Panc1 (cell line): ENCODE data around the gene CD84. TPM values are rescaled to one million over a fixed set of nuclear protein-coding genes. Genes with fewer than 3 reads are reported as not detected.
A peak's percentile ranks its signal among the peaks of the same experiment; 100 is the strongest.
"Not testable (repeated sequence)": the region's sequence is repeated elsewhere in the genome, so short reads cannot be mapped to it uniquely, and the experiment has no call there.

Experiments
- ATAC-seq: fragments of 200-7000 bp; cut with Tn5 transposase; 2 replicates; pipeline ENCODE4 v1.9.1; 2020; ENCODE audit warnings: mild to moderate bottlenecking, moderate library complexity
- BruUV-seq: library from RNA; stranded (reverse); fragments of 400-500 nt; replicated peaks from 2 replicates; lab custom pipeline; 2021; lab: Mats Ljungman, UMichigan
- CTCF ChIA-PET: fragments of 300-600 bp; sonication (Branson Sonifier 250); formaldehyde crosslinking; loops from one replicate; lab custom pipeline; 2022; ENCODE audit warnings: antibody characterized with exemption; lab: Charles Lee
- POLR2A ChIA-PET: fragments of 300-600 bp; sonication (Branson Sonifier 250); formaldehyde crosslinking; loops from one replicate; lab custom pipeline; 2022; ENCODE audit warnings: antibody characterized with exemption; lab: Charles Lee
- DNase-seq: peaks from one replicate; pipeline ENCODE4 v3.0.0-alpha.2; 2010; ENCODE audit warnings: low read depth, low spot score
- H3K27ac ChIP-seq: 2 replicates; pipeline ENCODE4 v1.5.1; 2011; ENCODE audit warnings: mild to moderate bottlenecking, low read length, inconsistent platforms
- H3K27me3 ChIP-seq: fragments of 200-500 bp; sonication (Bioruptor generic); 2 replicates; pipeline ENCODE4 v1.6.0; 2014; ENCODE audit warnings: low read length, inconsistent platforms; ENCODE audit not compliant: control insufficient read depth, insufficient read depth
- H3K36me3 ChIP-seq: fragments of 200-500 bp; sonication (Bioruptor generic); 2 replicates; pipeline ENCODE4 v1.5.1; 2014; ENCODE audit warnings: inconsistent platforms, mild to moderate bottlenecking, low read length, moderate library complexity; ENCODE audit not compliant: control insufficient read depth, insufficient read depth
- H3K4me1 ChIP-seq: 2 replicates; pipeline ENCODE4 v1.5.1; 2011; ENCODE audit warnings: inconsistent platforms, mild to moderate bottlenecking, low read length, moderate library complexity; ENCODE audit not compliant: control insufficient read depth, insufficient read depth
- H3K4me3 ChIP-seq, 2 experiments: 2 replicates each; pipeline ENCODE4 v1.5.1; 2011 to 2012; ENCODE audit warnings: low read depth in 2 of 2, low read length in 2 of 2, mild to moderate bottlenecking in 2 of 2, inconsistent platforms in 1 of 2, moderate library complexity in 1 of 2
- H3K9me3 ChIP-seq: fragments of 200-500 bp; sonication (Bioruptor generic); 2 replicates; pipeline ENCODE4 v1.5.1; 2014; ENCODE audit warnings: low read depth, mild to moderate bottlenecking, inconsistent platforms, low read length, moderate library complexity; ENCODE audit not compliant: control insufficient read depth, insufficient read depth
- SIN3A ChIP-seq: IDR thresholded peaks from 2 replicates; pipeline ENCODE4 v1.6.1; 2012; ENCODE audit warnings: low read depth, mild to moderate bottlenecking, low read length, moderate library complexity, borderline replicate concordance; ENCODE audit not compliant: insufficient read depth
- TCF7L2 ChIP-seq: IDR thresholded peaks from 2 replicates; pipeline ENCODE4 v1.6.1; 2011; ENCODE audit warnings: mild to moderate bottlenecking, low read depth, low read length, inconsistent platforms
- in situ Hi-C: cut with HindIII; loops from 2 replicates; pipeline ENCODE4 v1.10.0; 2016; ENCODE audit warnings: low sequenced_read_pairs, low pct_unique_long_range_greater_than_20kb
- intact Hi-C: fragments of 100-400 bp; cut with micrococcal nuclease; formaldehyde crosslinking; loops from one replicate; pipeline ENCODE4 v1.10.0; 2022; ENCODE audit not compliant: unreplicated experiment
- total RNA-seq: library from RNA; stranded (reverse); gene quantifications from one replicate; pipeline ENCODE4 v1.2.1, GENCODE V29; 2021; ENCODE audit not compliant: unreplicated experiment
- TF ChIP-seq, protein P1 (sequence below), 2 experiments: IDR thresholded peaks; 2 replicates each; pipeline ENCODE4 v1.6.1; 2011 to 2012; ENCODE audit warnings: low read depth in 2 of 2, control low read depth in 1 of 2, low read length in 1 of 2, mild to moderate bottlenecking in 1 of 2, moderate library complexity in 1 of 2; ENCODE audit not compliant: insufficient read depth in 1 of 2
- TF ChIP-seq, protein P2 (sequence below): fragments of 450-650 bp; IDR thresholded peaks from 2 replicates; pipeline ENCODE4 v1.5.1; 2017; ENCODE audit warnings: mild to moderate bottlenecking

Gene CD84
- total RNA-seq, 1 experiment from 2014 or later, result 0.26 TPM

DNA sequence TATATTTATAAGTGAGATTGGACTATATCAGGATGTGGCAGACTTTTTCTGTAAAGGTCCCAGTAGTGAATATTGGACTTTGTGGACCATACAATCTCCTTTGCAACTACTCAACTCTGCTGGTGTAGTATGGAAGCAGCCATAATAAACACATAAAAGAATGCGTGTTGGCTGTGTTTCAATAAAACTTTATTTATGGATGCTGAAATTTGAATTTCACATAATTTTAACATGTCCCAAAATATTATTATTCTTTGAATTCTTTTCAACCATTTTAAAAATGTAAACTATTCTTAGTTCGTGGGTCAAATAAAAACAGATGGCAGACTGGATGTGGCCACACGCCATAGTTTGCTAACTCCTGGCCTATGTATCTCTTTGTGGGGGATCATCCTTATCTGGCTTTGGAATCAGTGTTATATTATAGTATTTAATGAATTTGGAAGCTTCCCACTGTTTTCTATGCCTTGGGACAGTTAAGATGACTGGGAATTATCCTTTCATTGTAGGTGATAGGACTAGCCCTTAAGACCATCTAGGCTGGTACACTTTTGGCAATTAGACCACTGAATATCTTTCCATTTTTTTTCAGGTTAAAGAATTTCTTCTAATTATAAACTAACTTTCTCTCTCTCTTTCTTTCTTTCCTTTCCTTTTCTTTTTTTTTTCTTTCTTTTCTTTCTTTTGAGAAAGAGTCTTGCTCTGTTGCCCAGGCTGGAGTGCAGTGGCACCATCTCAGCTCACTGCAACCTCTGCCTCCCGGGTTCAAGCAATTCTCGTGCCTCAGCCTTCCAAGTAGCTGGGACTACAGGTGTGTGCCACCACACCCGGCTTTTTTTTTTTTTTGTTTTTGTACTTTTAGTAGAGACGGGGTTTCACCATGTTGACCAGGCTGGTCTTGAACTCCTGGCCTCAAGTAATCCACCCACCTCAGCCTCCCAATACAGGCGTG is 41.3 kb downstream of the CD84 start:
- in situ Hi-C loops, result no loop called here
- intact Hi-C loops, result no loop called here
- H3K4me3 ChIP-seq, result no peak overlapping the region
- DNase-seq, result no peak
- ChIA-PET POLR2A (no interaction called here), CTCF (no interaction called here)
- no peaks in the 10 kb centered on the region for H3K36me3 ChIP-seq
- H3K27me3 ChIP-seq, result 0 out of 2 replicates have a peak, but pooled peaks cover 5% of the 10 kb centered on the region
- ATAC-seq, result no peak
- no peak for TF ChIP-seq TCF7L2
- TF ChIP-seq, protein P1, sequence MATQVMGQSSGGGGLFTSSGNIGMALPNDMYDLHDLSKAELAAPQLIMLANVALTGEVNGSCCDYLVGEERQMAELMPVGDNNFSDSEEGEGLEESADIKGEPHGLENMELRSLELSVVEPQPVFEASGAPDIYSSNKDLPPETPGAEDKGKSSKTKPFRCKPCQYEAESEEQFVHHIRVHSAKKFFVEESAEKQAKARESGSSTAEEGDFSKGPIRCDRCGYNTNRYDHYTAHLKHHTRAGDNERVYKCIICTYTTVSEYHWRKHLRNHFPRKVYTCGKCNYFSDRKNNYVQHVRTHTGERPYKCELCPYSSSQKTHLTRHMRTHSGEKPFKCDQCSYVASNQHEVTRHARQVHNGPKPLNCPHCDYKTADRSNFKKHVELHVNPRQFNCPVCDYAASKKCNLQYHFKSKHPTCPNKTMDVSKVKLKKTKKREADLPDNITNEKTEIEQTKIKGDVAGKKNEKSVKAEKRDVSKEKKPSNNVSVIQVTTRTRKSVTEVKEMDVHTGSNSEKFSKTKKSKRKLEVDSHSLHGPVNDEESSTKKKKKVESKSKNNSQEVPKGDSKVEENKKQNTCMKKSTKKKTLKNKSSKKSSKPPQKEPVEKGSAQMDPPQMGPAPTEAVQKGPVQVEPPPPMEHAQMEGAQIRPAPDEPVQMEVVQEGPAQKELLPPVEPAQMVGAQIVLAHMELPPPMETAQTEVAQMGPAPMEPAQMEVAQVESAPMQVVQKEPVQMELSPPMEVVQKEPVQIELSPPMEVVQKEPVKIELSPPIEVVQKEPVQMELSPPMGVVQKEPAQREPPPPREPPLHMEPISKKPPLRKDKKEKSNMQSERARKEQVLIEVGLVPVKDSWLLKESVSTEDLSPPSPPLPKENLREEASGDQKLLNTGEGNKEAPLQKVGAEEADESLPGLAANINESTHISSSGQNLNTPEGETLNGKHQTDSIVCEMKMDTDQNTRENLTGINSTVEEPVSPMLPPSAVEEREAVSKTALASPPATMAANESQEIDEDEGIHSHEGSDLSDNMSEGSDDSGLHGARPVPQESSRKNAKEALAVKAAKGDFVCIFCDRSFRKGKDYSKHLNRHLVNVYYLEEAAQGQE (IDR thresholded peaks at IDR 0.05; ENCODE audit: insufficient read depth in 1 of 2, low read depth in 2 of 2, low read length in 1 of 2), result no peak
- no TSS peak for BruUV-seq
- no peaks in the 10 kb centered on the region for H3K4me1 ChIP-seq
- peaks cover 7% of the 10 kb centered on the region; the same call in 1 of the 2 replicates for H3K9me3 ChIP-seq
- no peak overlapping the region for H3K27ac ChIP-seq

DNA sequence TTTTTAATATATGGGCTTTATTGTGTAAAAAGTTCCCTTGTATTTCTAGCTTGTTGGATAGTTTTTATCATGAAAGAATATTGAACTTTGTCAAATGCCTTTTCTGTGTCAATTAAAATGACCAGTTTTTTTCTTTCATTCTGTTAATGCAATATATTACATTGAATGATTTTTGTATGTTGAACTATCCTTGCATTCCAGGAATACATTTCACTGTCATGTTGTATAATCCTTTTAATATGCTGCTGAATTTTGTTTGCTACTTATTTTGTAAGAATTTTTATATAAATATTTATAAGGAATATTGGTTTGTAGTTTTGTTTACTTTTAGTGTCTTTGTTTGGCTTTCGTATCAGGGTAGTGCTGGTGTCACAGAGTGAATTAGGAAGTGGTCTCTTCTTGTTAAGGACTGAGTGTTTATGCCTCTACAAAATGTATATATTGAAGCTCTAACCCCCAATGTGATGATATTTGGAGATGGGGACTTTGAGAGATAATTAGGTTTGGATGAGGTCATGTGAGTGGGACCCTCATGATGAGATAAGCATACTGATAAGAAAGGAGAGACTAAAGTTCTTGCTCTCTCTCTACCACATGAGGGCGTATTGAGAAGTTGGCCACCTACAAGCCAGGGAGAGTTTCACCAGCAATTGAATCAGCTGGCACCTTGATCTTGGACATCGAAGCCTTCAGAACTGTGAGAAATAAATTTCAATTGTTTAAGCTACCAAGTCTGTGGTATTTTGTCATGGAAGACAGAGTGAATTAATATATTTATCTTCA is 44.3 kb downstream of the CD84 start:
- no peaks in the 10 kb centered on the region for H3K36me3 ChIP-seq
- POLR2A ChIA-PET, result interaction anchor here (0.6 kb wide), 1 partner anchor 29 kb away, joined by 4 read pairs; no protein-coding TSS in a partner anchor
- CTCF ChIA-PET, result no interaction called here
- 0 out of 2 replicates have a peak, but pooled peaks cover 5% of the 10 kb centered on the region for H3K27me3 ChIP-seq
- no peak for ATAC-seq
- H3K4me3 ChIP-seq, result no peak overlapping the region
- peaks cover 7% of the 10 kb centered on the region; the same call in 1 of the 2 replicates for H3K9me3 ChIP-seq
- BruUV-seq, result no TSS peak
- in situ Hi-C loops, result no loop called here
- no peaks in the 10 kb centered on the region for H3K4me1 ChIP-seq
- no peak for DNase-seq
- intact Hi-C loops, result no loop called here
- no peak overlapping the region for H3K27ac ChIP-seq
- no peak for TF ChIP-seq SIN3A
- TF ChIP-seq, protein P2, sequence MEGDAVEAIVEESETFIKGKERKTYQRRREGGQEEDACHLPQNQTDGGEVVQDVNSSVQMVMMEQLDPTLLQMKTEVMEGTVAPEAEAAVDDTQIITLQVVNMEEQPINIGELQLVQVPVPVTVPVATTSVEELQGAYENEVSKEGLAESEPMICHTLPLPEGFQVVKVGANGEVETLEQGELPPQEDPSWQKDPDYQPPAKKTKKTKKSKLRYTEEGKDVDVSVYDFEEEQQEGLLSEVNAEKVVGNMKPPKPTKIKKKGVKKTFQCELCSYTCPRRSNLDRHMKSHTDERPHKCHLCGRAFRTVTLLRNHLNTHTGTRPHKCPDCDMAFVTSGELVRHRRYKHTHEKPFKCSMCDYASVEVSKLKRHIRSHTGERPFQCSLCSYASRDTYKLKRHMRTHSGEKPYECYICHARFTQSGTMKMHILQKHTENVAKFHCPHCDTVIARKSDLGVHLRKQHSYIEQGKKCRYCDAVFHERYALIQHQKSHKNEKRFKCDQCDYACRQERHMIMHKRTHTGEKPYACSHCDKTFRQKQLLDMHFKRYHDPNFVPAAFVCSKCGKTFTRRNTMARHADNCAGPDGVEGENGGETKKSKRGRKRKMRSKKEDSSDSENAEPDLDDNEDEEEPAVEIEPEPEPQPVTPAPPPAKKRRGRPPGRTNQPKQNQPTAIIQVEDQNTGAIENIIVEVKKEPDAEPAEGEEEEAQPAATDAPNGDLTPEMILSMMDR, result peak; percentile 8; the same call in 1 of the 2 replicates
- no peak for TF ChIP-seq TCF7L2

DNA sequence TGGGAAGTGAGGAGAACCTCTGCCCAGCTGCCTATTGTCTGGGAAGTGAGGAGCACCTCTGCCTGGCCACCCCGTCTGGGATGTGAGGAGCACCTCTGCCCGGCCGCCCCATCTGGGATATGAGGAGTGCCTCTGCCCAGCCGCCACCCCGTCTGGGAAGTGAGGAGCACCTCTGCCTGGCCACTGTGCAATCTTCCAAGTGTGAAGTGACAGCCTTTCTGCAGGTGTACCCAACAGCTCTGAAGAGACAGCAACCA is 46.8 kb downstream of the CD84 start:
- CTCF ChIA-PET, intact Hi-C loops, ATAC-seq, H3K36me3 ChIP-seq, BruUV-seq, DNase-seq, H3K27me3 ChIP-seq, POLR2A ChIA-PET, in situ Hi-C loops, H3K9me3 ChIP-seq, H3K4me3 ChIP-seq, H3K27ac ChIP-seq, H3K4me1 ChIP-seq: not testable (repeated sequence)

DNA sequence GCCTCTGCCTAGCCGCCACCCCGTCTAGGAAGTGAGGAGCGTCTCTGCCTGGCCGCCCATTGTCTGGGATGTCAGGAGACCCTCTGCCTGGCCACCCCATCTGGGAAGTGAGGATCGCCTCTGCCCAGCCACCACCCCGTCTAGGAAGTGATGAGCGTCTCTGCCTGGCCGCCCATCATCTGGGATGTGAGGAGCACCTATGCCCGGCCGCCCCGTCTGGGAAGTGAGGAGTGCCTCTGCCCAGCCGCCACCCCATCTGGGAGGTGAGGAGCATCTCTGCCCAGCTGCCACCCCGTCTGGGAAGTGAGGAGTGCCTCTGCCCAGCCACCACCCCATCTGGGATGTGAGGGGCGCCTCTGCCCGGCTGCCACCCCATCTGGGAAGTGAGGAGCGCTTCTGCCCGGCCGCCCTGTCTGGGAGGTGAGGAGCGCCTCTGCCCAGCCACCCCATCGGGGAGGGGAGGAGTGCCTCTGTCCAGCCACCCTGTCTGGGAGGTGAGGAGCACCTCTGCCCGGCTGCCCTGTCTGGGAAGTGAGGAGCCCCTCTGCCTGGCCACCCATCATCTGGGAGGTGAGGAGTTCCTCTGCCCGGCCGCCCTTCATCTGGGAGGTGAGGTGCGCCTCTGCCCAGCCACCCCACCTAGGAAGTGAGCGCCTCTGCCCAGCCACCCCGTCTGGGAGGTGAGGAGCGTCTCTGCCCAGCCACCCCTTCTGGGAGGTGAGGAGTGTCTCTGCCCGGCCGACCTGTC is 47.3 kb downstream of the CD84 start:
- H3K4me3 ChIP-seq, POLR2A ChIA-PET, H3K27ac ChIP-seq, DNase-seq, BruUV-seq, H3K36me3 ChIP-seq, in situ Hi-C loops, intact Hi-C loops, H3K27me3 ChIP-seq, CTCF ChIA-PET, H3K4me1 ChIP-seq, ATAC-seq, H3K9me3 ChIP-seq: not testable (repeated sequence)
